ENCODE data around the gene HOXC6. TPM values are rescaled to one million over a fixed set of nuclear protein-coding genes. Genes with fewer than 3 reads are reported as not detected.

The HOXC6 gene
- total RNA-seq, 2 donors from 2014 or later: not detected

- Mint-ChIP-seq H3K4me3 (peak overlapping the region; percentile 93), H3K27me3 (peaks cover 92% of the 10 kb centered on the region), H3K36me3 (ENCODE audit: low read depth) (peaks cover 8% of the 10 kb centered on the region), H3K4me1 (peaks cover 39% of the 10 kb centered on the region), H3K27ac (peak overlapping the region; percentile 39)
- ATAC-seq: no peak
- H3K9me3 ChIP-seq (ENCODE audit: control insufficient read depth, low read length, poor library complexity, severe bottlenecking): no peaks in the 10 kb centered on the region
- DNase-seq: no peak
These were observed 33.2 kb upstream of the HOXC6 start for GRCh38 chr12:53995002-53995377.

- H3K9me3 ChIP-seq (ENCODE audit: control insufficient read depth, low read length, poor library complexity, severe bottlenecking): no peaks in the 10 kb centered on the region
- H3K27me3 Mint-ChIP-seq: peaks cover 90% of the 10 kb centered on the region
- peaks cover 33% of the 10 kb centered on the region for H3K4me1 Mint-ChIP-seq
- ATAC-seq (no peak), DNase-seq (no peak)
- H3K4me3 Mint-ChIP-seq: peak overlapping the region; percentile 93
- peaks cover 4% of the 10 kb centered on the region for H3K36me3 Mint-ChIP-seq (ENCODE audit: low read depth)
- peak overlapping the region; percentile 39 for H3K27ac Mint-ChIP-seq
These were observed 32.6 kb upstream of the HOXC6 start for GRCh38 chr12:53995378-53996239.

- no peak for DNase-seq
- Mint-ChIP-seq H3K27ac (no peak overlapping the region), H3K4me1 (peaks cover 29% of the 10 kb centered on the region), H3K36me3 (ENCODE audit: low read depth) (peaks cover 4% of the 10 kb centered on the region), H3K27me3 (peaks cover 88% of the 10 kb centered on the region), H3K4me3 (peak overlapping the region; percentile 93)
- no peak for ATAC-seq
- H3K9me3 ChIP-seq (ENCODE audit: control insufficient read depth, low read length, poor library complexity, severe bottlenecking): no peaks in the 10 kb centered on the region
These were observed 31.7 kb upstream of the HOXC6 start for GRCh38 chr12:53996240-53997203.

GRCh38 chr12:53997204-53998109 lies 30.8 kb upstream of the HOXC6 start:
- peaks cover 4% of the 10 kb centered on the region for H3K36me3 Mint-ChIP-seq (ENCODE audit: low read depth)
- H3K27ac Mint-ChIP-seq: peak overlapping the region; percentile 24
- no peak for DNase-seq
- peaks cover 29% of the 10 kb centered on the region for H3K4me1 Mint-ChIP-seq
- peak overlapping the region; percentile 75 for H3K4me3 Mint-ChIP-seq
- ATAC-seq: no peak
- H3K9me3 ChIP-seq (ENCODE audit: control insufficient read depth, low read length, poor library complexity, severe bottlenecking): no peaks in the 10 kb centered on the region
- H3K27me3 Mint-ChIP-seq: peaks cover 88% of the 10 kb centered on the region

- Mint-ChIP-seq H3K27ac (peak overlapping the region; percentile 24), H3K4me3 (no peak overlapping the region), H3K36me3 (ENCODE audit: low read depth) (peaks cover 4% of the 10 kb centered on the region), H3K27me3 (peaks cover 90% of the 10 kb centered on the region), H3K4me1 (peaks cover 29% of the 10 kb centered on the region)
- no peak for DNase-seq
- no peak for ATAC-seq
- H3K9me3 ChIP-seq (ENCODE audit: control insufficient read depth, low read length, poor library complexity, severe bottlenecking): no peaks in the 10 kb centered on the region
These were observed 29.9 kb upstream of the HOXC6 start for GRCh38 chr12:53998110-53998899.

- no peak overlapping the region for H3K4me3 Mint-ChIP-seq
These were observed 29.4 kb upstream of the HOXC6 start for GRCh38 chr12:53998900-53999236.

GRCh38 chr12:53999559-54000115 lies 28.6 kb upstream of the HOXC6 start:
- peaks cover 92% of the 10 kb centered on the region for H3K27me3 Mint-ChIP-seq
- ATAC-seq: no peak
- H3K4me1 Mint-ChIP-seq: peaks cover 30% of the 10 kb centered on the region
- no peak overlapping the region for H3K27ac Mint-ChIP-seq
- H3K36me3 Mint-ChIP-seq (ENCODE audit: low read depth): peaks cover 7% of the 10 kb centered on the region
- peak overlapping the region; percentile 52 for H3K4me3 Mint-ChIP-seq
- no peaks in the 10 kb centered on the region for H3K9me3 ChIP-seq (ENCODE audit: control insufficient read depth, low read length, poor library complexity, severe bottlenecking)
- no peak for DNase-seq

More at GRCh38 chr12:53998900-53999236, 29.4 kb upstream of the HOXC6 start:
- no peaks in the 10 kb centered on the region for H3K9me3 ChIP-seq (ENCODE audit: control insufficient read depth, low read length, poor library complexity, severe bottlenecking)
- H3K27me3 Mint-ChIP-seq: peaks cover 90% of the 10 kb centered on the region
- ATAC-seq: no peak
- peaks cover 7% of the 10 kb centered on the region for H3K36me3 Mint-ChIP-seq (ENCODE audit: low read depth)
- H3K27ac Mint-ChIP-seq: no peak overlapping the region
- H3K4me1 Mint-ChIP-seq: peaks cover 31% of the 10 kb centered on the region
- DNase-seq: no peak

- no peak for DNase-seq
- H3K27me3 Mint-ChIP-seq: peaks cover 92% of the 10 kb centered on the region
- peak within 1 kb of the TSS; percentile 52 for H3K4me3 Mint-ChIP-seq
- H3K27ac Mint-ChIP-seq: no peak within 1 kb of the TSS
- H3K36me3 Mint-ChIP-seq (ENCODE audit: low read depth): peaks cover 7% of the 10 kb centered on the region
- H3K4me1 Mint-ChIP-seq: peaks cover 26% of the 10 kb centered on the region
- no peaks in the 10 kb centered on the region for H3K9me3 ChIP-seq (ENCODE audit: control insufficient read depth, low read length, poor library complexity, severe bottlenecking)
- ATAC-seq: no peak
These were observed 27.8 kb upstream of the HOXC6 start, which contains the start of gene HOXC9 for GRCh38 chr12:54000116-54001114. HOXC9 (plus strand) TSS chr12:54000161; CDS start chr12:54000189, 28 bp downstream.

GRCh38 chr12:54001283-54002187 lies 26.7 kb upstream of the HOXC6 start:
- H3K36me3 Mint-ChIP-seq (ENCODE audit: low read depth): peaks cover 11% of the 10 kb centered on the region
- no peak overlapping the region for H3K27ac Mint-ChIP-seq
- DNase-seq (no peak), ATAC-seq (no peak)
- no peaks in the 10 kb centered on the region for H3K9me3 ChIP-seq (ENCODE audit: control insufficient read depth, low read length, poor library complexity, severe bottlenecking)
- peak overlapping the region; percentile 3 for H3K4me3 Mint-ChIP-seq
- peaks cover 92% of the 10 kb centered on the region for H3K27me3 Mint-ChIP-seq
- H3K4me1 Mint-ChIP-seq: peaks cover 26% of the 10 kb centered on the region

GRCh38 chr12:54002278-54002914 lies 25.8 kb upstream of the HOXC6 start:
- DNase-seq (no peak), ATAC-seq (no peak)
- H3K27me3 Mint-ChIP-seq: peaks cover 94% of the 10 kb centered on the region
- H3K4me1 Mint-ChIP-seq: peaks cover 23% of the 10 kb centered on the region
- no peaks in the 10 kb centered on the region for H3K9me3 ChIP-seq (ENCODE audit: control insufficient read depth, low read length, poor library complexity, severe bottlenecking)
- H3K4me3 Mint-ChIP-seq: peak overlapping the region; percentile 22
- H3K27ac Mint-ChIP-seq: no peak overlapping the region
- peaks cover 11% of the 10 kb centered on the region for H3K36me3 Mint-ChIP-seq (ENCODE audit: low read depth)

Data from T-helper 17 cell (primary cell).